ENCODE data around the gene CAMK2D.

The CAMK2D gene

DNA sequence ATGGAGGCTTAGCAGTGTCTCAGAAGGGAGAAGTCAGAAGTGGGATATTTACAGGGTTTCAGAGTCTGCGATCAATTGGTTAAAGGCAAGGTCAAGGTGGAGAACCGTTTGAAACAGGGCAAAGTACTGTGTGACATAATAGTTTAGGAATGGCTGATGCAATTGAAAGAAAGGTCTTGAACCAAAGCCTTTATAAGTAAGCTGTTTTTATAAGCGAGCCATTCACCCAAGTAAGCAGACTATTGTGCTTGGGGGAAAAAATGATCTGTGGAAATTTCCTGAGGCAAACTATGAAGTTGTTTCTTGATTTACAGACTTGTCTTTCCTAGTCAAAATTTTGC is 327.3 kb downstream of the CAMK2D start:
- TF ChIP-seq, protein P1, sequence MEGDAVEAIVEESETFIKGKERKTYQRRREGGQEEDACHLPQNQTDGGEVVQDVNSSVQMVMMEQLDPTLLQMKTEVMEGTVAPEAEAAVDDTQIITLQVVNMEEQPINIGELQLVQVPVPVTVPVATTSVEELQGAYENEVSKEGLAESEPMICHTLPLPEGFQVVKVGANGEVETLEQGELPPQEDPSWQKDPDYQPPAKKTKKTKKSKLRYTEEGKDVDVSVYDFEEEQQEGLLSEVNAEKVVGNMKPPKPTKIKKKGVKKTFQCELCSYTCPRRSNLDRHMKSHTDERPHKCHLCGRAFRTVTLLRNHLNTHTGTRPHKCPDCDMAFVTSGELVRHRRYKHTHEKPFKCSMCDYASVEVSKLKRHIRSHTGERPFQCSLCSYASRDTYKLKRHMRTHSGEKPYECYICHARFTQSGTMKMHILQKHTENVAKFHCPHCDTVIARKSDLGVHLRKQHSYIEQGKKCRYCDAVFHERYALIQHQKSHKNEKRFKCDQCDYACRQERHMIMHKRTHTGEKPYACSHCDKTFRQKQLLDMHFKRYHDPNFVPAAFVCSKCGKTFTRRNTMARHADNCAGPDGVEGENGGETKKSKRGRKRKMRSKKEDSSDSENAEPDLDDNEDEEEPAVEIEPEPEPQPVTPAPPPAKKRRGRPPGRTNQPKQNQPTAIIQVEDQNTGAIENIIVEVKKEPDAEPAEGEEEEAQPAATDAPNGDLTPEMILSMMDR (IDR thresholded peaks at IDR 0.05; ENCODE audit: low read depth, low read length, missing control alignments): no peak
- no peak for DNase-seq (ENCODE audit: low read depth)
- in situ Hi-C loops (cut with HindIII; ENCODE audit: low sequenced_read_pairs): no loop called here
- H3K4me3 ChIP-seq (ENCODE audit: low read depth, low read length): no peak overlapping the region

DNA sequence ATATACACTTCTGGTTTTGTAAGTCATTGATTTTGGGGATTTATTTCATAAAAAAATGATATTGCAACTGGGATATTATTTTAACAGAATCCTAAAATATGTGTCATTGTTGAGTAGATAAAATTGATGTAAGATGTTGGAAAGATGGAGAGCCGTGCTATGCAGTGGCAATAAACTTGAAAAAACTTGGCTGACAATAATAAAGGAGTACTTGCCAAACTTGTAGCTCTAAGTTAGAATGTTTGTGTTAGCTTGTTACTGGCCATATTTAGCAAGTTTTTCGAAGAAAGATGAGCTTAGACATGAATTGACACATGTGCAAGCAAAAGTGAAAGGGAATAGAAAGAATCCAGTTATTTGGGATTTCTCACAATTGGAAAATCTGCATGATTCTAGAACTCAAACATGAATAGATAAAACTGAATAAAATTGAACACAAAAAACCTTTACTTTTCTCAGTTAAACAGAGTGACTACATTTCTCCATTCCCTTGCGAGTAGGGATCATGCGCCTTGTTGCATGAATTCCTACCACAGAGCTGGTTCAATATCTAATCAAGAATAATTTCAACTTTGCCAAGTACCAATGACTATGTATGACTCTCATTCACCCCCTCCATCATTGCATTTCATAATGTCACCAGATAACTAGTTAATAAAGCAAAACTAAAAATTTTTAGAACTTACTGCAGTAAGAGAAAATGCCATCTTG is 327.8 kb downstream of the CAMK2D start:
- H3K4me3 ChIP-seq (ENCODE audit: low read depth, low read length): no peak overlapping the region
- TF ChIP-seq, protein P1 (IDR thresholded peaks at IDR 0.05; ENCODE audit: low read depth, low read length, missing control alignments): no peak
- in situ Hi-C loops (cut with HindIII; ENCODE audit: low sequenced_read_pairs): no loop called here
- no peak for DNase-seq (ENCODE audit: low read depth)

DNA sequence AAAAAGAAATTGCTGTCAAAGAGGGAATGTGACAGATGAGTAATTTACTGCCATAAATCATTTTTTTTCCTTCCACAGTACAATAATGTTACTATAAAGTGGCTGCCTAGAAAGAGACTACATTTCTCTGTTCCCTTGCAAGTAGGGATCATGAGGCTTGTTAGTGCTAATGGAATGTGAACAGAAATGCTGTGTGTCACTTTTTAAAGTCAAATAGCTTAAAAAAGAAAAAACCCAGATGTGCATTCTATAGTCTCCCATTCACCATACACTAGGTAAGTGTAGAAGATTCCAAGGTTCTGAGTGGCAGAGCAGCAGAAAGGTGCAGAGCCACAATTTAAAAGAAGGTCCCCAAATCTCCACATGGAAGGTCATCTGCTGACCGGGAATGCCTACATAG is 328.4 kb downstream of the CAMK2D start:
- in situ Hi-C loops (cut with HindIII; ENCODE audit: low sequenced_read_pairs): no loop called here
- DNase-seq (ENCODE audit: low read depth): no peak
- TF ChIP-seq, protein P1 (IDR thresholded peaks at IDR 0.05; ENCODE audit: low read depth, low read length, missing control alignments): no peak
- H3K4me3 ChIP-seq (ENCODE audit: low read depth, low read length): no peak overlapping the region

DNA sequence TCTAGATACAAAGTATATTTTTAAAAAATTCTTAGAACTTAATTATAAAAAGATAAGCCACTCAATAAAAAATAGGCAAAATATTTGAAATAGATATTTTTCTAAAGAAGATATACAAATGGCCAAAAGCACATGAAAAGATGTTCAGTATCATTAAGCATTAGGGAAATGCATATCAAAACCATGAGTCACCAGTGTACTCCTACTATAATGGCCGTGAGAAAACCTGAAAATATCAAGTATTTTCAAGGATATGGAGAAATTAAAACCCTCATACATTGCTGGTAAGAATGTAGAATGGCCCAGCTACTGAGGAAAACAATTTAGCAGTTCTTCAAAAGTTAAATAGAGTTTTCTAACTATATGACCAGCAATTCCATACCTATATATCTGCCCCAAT is 337.9 kb downstream of the CAMK2D start:
- TF ChIP-seq, protein P1 (IDR thresholded peaks at IDR 0.05; ENCODE audit: low read depth, low read length, missing control alignments): no peak
- no peak for DNase-seq (ENCODE audit: low read depth)
- H3K4me3 ChIP-seq (ENCODE audit: low read depth, low read length): no peak overlapping the region
- in situ Hi-C loops (cut with HindIII; ENCODE audit: low sequenced_read_pairs): no loop called here

DNA sequence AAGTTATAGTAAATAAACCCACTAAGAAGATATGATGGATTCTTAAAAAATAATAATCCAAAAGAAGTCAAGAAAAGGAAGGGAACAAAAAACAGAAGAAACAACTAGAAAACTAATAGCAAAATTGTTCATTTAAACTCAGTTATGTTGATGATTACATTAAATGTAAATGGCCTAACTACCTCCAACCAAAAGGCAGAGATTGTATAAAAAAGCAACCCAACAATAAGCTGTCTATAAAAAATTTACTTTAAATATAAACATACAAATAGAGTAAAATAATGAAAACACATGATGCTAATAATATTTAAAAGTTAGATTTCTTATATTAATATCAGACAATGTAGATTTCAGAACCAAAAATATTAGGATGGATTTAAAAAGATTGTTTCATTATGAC is 340.6 kb downstream of the CAMK2D start:
- no peak for DNase-seq (ENCODE audit: low read depth)
- no peak overlapping the region for H3K4me3 ChIP-seq (ENCODE audit: low read depth, low read length)
- in situ Hi-C loops (cut with HindIII; ENCODE audit: low sequenced_read_pairs): no loop called here
- TF ChIP-seq, protein P1 (IDR thresholded peaks at IDR 0.05; ENCODE audit: low read depth, low read length, missing control alignments): no peak

DNA sequence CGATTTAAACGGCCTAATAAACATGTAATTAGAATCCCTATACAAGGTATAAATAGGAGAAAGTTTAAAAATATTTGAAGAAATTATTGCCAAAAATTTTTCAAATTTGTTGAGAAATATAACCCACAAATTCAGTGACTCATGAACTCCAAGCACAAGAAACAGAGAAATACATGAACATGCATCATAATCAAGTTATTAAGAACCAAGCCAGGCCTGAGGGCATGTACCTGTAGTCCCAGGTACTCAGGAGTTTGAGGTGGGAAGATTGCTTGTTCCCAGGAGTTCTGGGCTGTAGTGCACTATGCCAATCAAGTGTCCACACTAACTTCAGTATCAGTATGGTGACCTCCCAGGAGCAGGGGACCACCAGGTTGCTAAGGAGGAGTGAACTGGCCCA is 341.9 kb downstream of the CAMK2D start:
- in situ Hi-C loops (cut with HindIII; ENCODE audit: low sequenced_read_pairs): no loop called here
- TF ChIP-seq, protein P1 (IDR thresholded peaks at IDR 0.05; ENCODE audit: low read depth, low read length, missing control alignments): no peak
- no peak overlapping the region for H3K4me3 ChIP-seq (ENCODE audit: low read depth, low read length)
- DNase-seq (ENCODE audit: low read depth): no peak
